22Rv1 (cell line): ENCODE results near the gene BTBD1.

Source experiments
- ZFX ChIP-seq: fragments of 450-650 bp; IDR thresholded peaks from 2 replicates; pipeline ENCODE4 v1.6.1; 2017; ENCODE audit warnings: antibody characterized with exemption, borderline replicate concordance
- TF ChIP-seq, protein P1 (sequence below): fragments of 450-650 bp; IDR thresholded peaks from 2 replicates; pipeline ENCODE4 v1.5.1; 2017; ENCODE audit warnings: mild to moderate bottlenecking

DNA sequence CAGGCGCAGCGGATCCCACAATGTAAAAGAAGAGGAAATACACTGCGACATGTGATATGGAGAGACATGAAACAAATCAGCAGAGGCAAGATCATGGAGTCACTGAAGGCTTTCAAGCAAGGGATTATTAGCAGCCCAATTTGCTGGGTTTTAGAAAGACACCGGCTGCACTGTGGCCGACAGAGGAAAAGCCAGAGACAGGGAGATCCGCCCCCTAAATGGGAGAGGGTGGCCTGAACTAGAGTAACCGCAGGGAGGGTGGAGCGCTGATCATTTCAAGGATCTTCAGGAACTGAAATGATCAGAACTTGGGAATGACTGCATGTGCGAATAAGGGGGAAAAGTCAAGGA, 55.0 kb downstream of the BTBD1 start:
- TF ChIP-seq, protein P1, sequence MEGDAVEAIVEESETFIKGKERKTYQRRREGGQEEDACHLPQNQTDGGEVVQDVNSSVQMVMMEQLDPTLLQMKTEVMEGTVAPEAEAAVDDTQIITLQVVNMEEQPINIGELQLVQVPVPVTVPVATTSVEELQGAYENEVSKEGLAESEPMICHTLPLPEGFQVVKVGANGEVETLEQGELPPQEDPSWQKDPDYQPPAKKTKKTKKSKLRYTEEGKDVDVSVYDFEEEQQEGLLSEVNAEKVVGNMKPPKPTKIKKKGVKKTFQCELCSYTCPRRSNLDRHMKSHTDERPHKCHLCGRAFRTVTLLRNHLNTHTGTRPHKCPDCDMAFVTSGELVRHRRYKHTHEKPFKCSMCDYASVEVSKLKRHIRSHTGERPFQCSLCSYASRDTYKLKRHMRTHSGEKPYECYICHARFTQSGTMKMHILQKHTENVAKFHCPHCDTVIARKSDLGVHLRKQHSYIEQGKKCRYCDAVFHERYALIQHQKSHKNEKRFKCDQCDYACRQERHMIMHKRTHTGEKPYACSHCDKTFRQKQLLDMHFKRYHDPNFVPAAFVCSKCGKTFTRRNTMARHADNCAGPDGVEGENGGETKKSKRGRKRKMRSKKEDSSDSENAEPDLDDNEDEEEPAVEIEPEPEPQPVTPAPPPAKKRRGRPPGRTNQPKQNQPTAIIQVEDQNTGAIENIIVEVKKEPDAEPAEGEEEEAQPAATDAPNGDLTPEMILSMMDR = no peak
- no peak for TF ChIP-seq ZFX
